HT-29 (cell line): ENCODE measurements around the gene DMAC2L. TPM values are rescaled to one million over a fixed set of nuclear protein-coding genes. Genes with fewer than 3 reads are reported as not detected.
A peak's percentile ranks its signal among the peaks of the same experiment; 100 is the strongest.
"Not testable (repeated sequence)": the region's sequence is repeated elsewhere in the genome, so short reads cannot be mapped to it uniquely, and the experiment has no call there.

ENCODE experiments used
- DNase-seq: peaks from one replicate; pipeline ENCODE4 v3.0.0-alpha.2; 2015; ENCODE audit warnings: low spot score
- total RNA-seq: library from RNA; depleted of rRNA; stranded (reverse); fragments of >200 nt; shearing (Covaris generic); gene quantifications from 2 replicates; pipeline ENCODE4 v1.2.3, GENCODE V29; 2014; rRNA removed

Gene DMAC2L
- 4.1 and 6.1 TPM in 2 replicates for total RNA-seq

DNA sequence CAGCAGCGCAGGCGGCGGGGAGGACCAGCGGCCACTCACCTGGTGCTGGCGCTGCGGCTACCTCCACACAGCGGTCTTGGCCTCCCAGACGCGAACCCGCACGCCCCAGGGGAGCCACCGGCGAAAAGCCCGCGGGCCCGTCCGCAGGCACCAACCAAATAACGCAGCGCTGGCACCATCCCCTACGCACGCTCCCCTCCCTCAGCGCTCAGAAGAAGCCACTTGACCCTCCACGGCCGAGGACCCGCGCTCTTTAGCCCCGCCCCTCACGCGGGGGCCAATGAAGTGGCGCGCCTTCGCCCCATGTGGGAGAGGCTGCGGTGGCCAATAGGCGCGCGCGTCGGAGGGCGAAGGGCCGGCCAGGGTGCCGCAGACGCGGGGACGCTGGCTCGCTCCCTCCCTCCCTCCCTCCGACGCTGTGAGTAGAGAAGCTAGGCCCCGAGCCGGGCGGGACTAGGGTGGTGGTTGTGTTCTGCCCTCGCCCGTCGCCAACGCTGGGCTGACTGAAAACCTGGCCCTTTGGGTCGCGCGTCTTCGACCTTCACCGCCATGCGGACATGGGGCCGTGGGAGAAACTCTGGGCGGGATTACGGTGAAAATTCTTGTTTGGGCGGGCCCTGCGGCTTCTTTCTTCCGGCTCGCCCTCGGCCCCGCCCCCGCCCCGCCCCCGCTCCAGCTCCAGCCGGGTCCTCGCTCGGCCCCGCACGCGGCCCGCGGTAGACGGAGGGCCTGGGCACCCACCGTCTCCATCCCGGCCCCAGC is at the start of gene DMAC2L, which contains the start of gene L2HGDH:
Gene DMAC2L (plus strand): TSS at position 353 of the 762 bp plus-strand sequence. CDS start 9,164 bp downstream, outside the sequence.
Gene L2HGDH (minus strand): TSS at position 258 of the 762 bp plus-strand sequence. CDS start 79 bp downstream, at position 179.
- peak; percentile 88 for DNase-seq

DNA sequence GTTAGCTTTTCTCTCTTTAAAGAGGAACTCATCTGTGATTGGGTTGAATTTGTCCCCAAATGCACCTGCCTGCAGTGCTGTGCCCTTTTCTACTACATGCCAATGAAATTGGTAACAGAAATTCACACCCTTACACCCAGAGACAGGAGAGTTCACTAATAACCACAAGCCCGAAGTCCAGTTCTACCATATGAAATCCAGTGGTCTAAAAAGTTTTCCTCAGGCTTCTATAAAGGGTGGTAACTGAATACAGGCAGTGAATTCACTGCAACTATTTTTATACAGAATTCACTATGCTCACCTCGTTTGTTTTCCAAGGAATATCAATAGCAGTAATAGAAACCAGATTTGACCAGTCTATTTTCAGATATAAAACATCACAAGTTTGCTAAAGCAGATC is 49.3 kb upstream of the DMAC2L start:
- no peak for DNase-seq

GRCh38 chr14:50263321-50263720 is 48.8 kb upstream of the DMAC2L start:
- no peak for DNase-seq

DNA sequence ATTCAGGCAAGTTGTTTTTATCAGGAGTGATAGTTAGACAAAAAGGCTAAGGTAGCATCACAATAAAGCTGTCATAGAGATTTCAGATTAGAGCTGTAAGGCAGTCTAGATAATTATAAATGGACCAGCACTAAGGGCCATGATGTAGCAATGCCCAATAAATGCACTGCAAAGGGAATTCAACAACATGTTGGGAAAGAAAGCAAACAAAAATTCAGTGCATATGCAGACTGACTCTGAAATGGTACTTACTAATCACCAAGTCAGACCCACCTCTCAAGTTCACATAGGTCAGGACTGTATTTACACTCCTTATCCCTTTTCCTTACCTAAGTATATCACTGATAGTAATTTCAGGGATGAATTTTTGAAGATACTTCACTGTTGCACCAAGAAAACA is 47.1 kb upstream of the DMAC2L start:
- DNase-seq: no peak

DNA sequence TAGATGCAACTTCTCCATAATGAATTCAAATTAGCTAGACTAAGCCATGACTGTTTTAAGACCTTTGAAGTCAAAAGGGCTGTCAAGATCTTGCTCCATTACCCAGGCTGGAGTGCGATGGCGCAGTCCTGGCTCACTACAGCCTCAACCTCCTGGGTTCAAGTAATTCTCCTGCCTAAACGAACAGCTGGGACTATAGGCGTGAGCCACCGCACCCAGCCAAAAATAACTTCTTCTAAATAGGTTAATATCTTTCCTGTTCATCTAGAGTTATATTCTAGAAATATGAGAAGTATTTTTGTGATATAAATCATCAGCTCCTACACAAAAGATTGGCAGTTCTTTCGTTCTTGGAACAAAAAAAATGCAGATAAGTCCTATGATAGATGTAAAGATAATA is 41.2 kb upstream of the DMAC2L start:
- no peak for DNase-seq

DNA sequence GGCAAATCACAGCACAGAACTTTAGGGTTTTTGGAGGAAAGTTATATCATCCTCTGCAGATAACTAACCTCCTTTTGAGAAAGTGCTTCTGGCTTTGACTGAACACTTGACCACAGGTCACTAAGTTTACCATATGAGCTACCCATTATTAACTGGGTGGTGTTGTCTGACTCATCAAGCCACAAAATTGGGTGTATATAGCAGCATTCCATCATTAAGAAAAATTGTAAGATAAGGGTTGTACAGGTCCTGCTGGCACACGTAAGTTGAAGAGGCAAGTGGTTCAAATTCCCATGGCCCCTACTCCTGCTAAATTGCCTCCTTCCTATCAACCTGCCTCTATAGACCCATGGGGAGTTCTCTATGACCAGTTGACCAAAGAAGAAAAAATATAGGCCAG is 39.6 kb upstream of the DMAC2L start:
- DNase-seq: no peak

- no peak for DNase-seq
These were observed 26.3 kb upstream of the DMAC2L start for GRCh38 chr14:50285861-50286260.

GRCh38 chr14:50288146-50288545 is 24.0 kb upstream of the DMAC2L start:
- no peak for DNase-seq

DNA sequence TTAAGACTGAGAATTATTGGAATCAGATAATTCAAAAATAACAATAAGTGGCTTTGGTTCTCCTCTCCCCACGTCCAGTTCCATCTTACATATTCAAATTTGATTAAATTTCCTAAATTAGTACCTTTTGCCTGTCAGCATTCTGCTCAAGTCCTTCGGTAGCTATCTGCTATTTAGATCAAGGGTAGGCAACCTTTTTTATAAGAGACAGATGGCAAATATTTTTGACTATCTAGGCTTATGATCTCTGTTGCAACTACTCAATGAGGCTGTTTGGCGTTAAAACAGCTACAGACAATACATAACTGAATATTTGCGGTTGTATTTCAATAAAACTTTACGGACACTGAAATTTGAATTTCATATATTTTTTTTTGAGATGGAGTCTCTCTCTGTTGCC is 21.8 kb upstream of the DMAC2L start:
- DNase-seq: no peak

DNA sequence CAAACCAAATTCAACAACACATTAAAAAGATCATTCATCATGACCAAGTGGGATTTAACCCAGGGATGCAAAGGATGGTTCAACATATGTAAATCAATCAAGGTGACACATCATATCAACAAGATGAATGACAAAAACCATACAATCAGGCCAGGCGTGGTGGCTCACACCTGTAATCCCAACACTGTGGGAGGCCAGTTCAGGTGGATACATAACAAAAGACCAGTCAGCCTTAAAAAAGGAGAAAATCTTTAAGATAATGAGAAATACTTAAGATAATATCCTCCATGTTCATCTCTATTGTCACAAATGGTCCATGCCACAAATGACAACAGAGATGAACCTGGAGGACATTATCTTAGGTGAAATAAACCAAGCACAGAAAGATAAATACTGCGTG is 12.5 kb upstream of the DMAC2L start:
- DNase-seq: no peak

DNA sequence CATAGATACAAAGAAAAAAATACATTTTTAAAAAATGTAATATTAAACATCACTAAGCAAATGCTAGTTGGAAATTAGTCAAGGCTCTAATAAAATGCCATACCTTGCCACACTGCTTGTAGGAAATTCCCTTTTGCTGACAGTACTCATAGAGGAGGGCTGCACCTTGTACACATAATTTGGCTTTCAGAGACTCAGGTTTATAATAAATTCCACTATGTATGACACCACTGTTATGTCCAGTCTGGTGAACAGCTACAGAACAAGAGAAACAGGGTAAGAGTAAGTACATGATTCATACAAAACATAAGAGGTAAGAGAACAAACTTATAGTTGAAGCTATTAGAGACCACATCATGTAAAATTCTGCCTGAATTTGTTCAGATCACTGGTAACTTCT is 10.2 kb upstream of the DMAC2L start:
- no peak for DNase-seq

- DNase-seq: no peak
These were observed 8.2 kb upstream of the DMAC2L start for GRCh38 chr14:50303744-50304471.

- DNase-seq: no peak
These were observed 3.7 kb upstream of the DMAC2L start for GRCh38 chr14:50308363-50308915.

GRCh38 chr14:50310445-50310844 is 1.7 kb upstream of the DMAC2L start:
- DNase-seq: no peak

DNA sequence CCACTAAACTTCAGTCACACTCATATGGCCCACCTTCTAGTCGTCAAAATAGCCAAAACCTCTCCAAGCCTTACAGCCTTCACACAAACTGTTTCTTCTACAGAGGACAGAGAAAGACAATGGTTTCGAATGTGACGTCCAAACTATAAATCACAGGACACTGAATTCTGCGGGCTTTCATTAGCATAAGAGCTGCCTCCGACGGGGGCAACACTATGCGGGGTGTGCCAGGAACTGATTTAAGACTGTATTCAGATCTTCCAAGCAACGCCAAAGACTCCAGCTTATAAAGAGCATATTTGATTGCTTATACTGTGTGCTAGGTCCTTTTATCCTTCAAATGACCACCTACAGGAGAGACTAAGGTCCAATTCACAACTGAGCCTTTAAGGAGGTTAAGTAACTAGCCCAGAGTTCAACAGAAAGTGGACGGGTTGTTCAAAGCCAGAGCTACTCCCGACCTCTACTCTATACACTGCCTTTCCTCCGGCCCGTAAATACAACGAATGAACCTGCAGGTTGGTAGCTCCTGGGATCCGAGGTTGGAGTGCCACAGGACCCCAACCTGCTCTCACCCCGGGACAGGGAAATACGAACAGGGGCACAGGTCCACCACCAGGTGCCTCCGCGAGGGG is 670 bp upstream of the DMAC2L start:
- DNase-seq: peak; percentile 75

- no peak for DNase-seq
These were observed 570 bp downstream of the DMAC2L start for GRCh38 chr14:50312734-50313054.

DNA sequence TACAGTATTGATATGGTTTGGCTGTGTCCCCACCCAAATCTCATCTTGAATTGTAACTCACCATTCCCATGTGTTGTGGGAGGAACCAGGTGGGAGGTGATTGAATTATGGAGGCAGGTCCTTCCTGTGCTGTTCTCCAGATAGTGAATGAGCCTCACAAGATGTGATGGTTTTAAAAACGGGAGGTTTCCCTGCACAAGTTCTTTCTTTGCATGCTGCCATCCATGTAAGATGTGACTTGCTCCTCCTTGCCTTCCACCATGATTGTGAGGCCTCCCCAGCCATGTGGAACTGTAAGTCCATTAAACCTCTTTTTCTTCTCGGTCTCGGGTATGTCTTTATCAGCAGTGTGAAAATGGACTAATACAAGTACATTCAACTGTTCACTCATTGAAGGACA is 2.0 kb downstream of the DMAC2L start:
- not testable (repeated sequence) for DNase-seq

GRCh38 chr14:50318031-50318626 is 6.0 kb downstream of the DMAC2L start:
- peak; percentile 39 for DNase-seq

DNA sequence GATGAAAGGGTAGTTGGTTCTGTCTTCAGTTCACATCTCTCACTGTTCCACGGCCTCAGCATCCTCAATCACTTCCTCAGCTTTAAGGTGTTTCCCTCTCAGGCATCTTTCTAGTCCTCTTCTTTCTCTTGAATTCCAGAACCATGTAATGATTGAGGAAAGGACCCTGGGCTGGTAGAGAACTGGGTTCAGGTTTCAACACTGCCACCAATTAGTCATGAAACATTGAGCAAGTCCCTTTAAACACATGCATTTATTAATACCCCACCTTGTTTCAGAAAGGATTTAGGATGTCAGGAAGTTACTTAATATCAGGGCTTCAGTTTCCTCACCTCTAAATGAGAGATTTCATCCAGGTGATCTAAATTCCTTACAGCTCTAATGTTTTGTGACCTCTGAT is 7.2 kb downstream of the DMAC2L start:
- no peak for DNase-seq

DNA sequence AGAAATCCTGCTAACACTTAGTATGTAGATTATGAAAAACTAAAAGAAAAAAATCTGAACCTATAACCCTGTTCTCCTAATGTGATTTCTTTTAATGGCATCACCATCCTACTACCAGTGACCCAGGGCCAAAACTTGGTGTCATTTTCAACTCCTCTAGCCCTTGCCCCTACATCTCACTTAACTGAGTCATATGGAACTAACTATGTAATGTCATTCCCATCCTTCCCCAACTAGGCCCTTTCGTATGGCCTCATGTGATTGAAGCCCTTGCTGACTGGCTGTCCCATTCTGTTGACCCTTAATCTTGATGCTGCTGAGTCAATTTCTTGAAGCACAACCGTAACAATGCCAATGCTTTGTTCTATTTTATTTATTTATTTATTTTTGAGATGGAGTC is 7.6 kb downstream of the DMAC2L start:
- no peak for DNase-seq

GRCh38 chr14:50320283-50320682 is 8.2 kb downstream of the DMAC2L start:
- DNase-seq: no peak
